Neuronal stem cell (in vitro differentiated cells): ENCODE data around the gene SPAG8.

ENCODE experiments used
- DNase-seq: peaks from one replicate; pipeline ENCODE4 v3.0.0-alpha.2; 2013; ENCODE audit warnings: low spot score
- H2AFZ ChIP-seq: one replicate; pipeline ENCODE4 v1.6.1; 2013; ENCODE audit warnings: mild to moderate bottlenecking, low read length, inconsistent platforms
- H2AK5ac ChIP-seq: 2 replicates; pipeline ENCODE4 v1.6.1; 2013; ENCODE audit warnings: low read depth, mild to moderate bottlenecking, inconsistent platforms, low read length, moderate library complexity, mixed read lengths
- H2BK120ac ChIP-seq: 2 replicates; pipeline ENCODE4 v1.6.1; 2013; ENCODE audit warnings: low read depth, mild to moderate bottlenecking, inconsistent platforms, low read length, moderate library complexity, mixed read lengths
- H2BK12ac ChIP-seq: one replicate; pipeline ENCODE4 v1.6.1; 2013; ENCODE audit warnings: low read length, inconsistent platforms
- H2BK15ac ChIP-seq: 2 replicates; pipeline ENCODE4 v1.6.1; 2013; ENCODE audit warnings: mild to moderate bottlenecking, low read length, inconsistent platforms, mixed read lengths
- H2BK5ac ChIP-seq: one replicate; pipeline ENCODE4 v1.6.1; 2013; ENCODE audit warnings: inconsistent platforms, mild to moderate bottlenecking, low read length, moderate library complexity
- H3K14ac ChIP-seq: one replicate; pipeline ENCODE4 v1.6.1; 2013; ENCODE audit warnings: low read length, inconsistent platforms
- H3K18ac ChIP-seq: 2 replicates; pipeline ENCODE4 v1.6.1; 2013; ENCODE audit warnings: low read length, inconsistent platforms
- H3K23ac ChIP-seq: 2 replicates; pipeline ENCODE4 v1.6.1; 2013; ENCODE audit warnings: low read depth, mild to moderate bottlenecking, mixed read lengths, low read length, inconsistent platforms; ENCODE audit not compliant: poor library complexity
- H3K27ac ChIP-seq: replicated peaks from 3 replicates; pipeline ENCODE4 v1.5.1; 2013; ENCODE audit warnings: low read length, inconsistent platforms
- H3K27me3 ChIP-seq, 3 experiments: 2 replicates each; pipeline ENCODE4 v1.6.1; 2013; ENCODE audit warnings: low read length in 3 of 3, mild to moderate bottlenecking in 2 of 3, inconsistent platforms in 1 of 3, low read depth in 1 of 3, mixed read lengths in 1 of 3, moderate library complexity in 1 of 3; ENCODE audit not compliant: control insufficient read depth in 3 of 3, insufficient read depth in 3 of 3
- H3K36me3 ChIP-seq, 2 donors: replicated peaks in 1 of 2; 2 replicates each; pipeline ENCODE4 v1.6.1; 2013; ENCODE audit warnings: low read length in 2 of 2; ENCODE audit not compliant: control insufficient read depth in 2 of 2, insufficient read depth in 2 of 2
- H3K4ac ChIP-seq: 2 replicates; pipeline ENCODE4 v1.6.1; 2013; ENCODE audit warnings: inconsistent platforms, mild to moderate bottlenecking, low read length, moderate library complexity
- H3K4me1 ChIP-seq, 2 donors: 1 replicate in 1 of 2; 2 replicates in 1 of 2; pipeline ENCODE4 v1.6.1; 2013; ENCODE audit warnings: low read length in 2 of 2, low read depth in 1 of 2; ENCODE audit not compliant: control insufficient read depth in 2 of 2, insufficient read depth in 1 of 2
- H3K4me2 ChIP-seq: one replicate; pipeline ENCODE4 v1.6.1; 2013; ENCODE audit warnings: mild to moderate bottlenecking, low read length, inconsistent platforms; ENCODE audit not compliant: insufficient read depth, poor library complexity, severe bottlenecking
- H3K4me3 ChIP-seq, 2 donors: 2 replicates each; pipeline ENCODE4 v1.5.1; 2013; ENCODE audit warnings: low read length in 2 of 2, mild to moderate bottlenecking in 2 of 2, inconsistent platforms in 1 of 2, moderate library complexity in 1 of 2
- H3K79me1 ChIP-seq: one replicate; pipeline ENCODE4 v1.6.1; 2013; ENCODE audit warnings: low read depth, mild to moderate bottlenecking, inconsistent platforms, low read length, moderate library complexity
- H3K9ac ChIP-seq: one replicate; pipeline ENCODE4 v1.6.1; 2013; ENCODE audit warnings: mild to moderate bottlenecking, low read depth, low read length, inconsistent platforms; ENCODE audit not compliant: poor library complexity
- H3K9me3 ChIP-seq, 2 donors: replicated peaks in 1 of 2; 2 replicates each; pipeline versions ENCODE3 to v1.6.1; 2013; ENCODE audit warnings: low read length in 2 of 2, mild to moderate bottlenecking in 2 of 2, inconsistent platforms in 1 of 2, low read depth in 1 of 2, mixed read lengths in 1 of 2, moderate library complexity in 1 of 2; ENCODE audit not compliant: control insufficient read depth in 2 of 2, insufficient read depth in 1 of 2
- H4K8ac ChIP-seq: one replicate; pipeline ENCODE4 v1.6.1; 2013; ENCODE audit warnings: low read depth, mild to moderate bottlenecking, inconsistent platforms, low read length, moderate library complexity
- H4K91ac ChIP-seq: one replicate; pipeline ENCODE4 v1.6.1; 2013; ENCODE audit warnings: low read length, low read depth, mild to moderate bottlenecking, inconsistent platforms; ENCODE audit not compliant: poor library complexity
- WGBS, 2 donors: extraction: QIAGEN DNeasy Blood & Tissue Kit; methylation state at CpG; one replicate each; pipeline ENCODE4 v1.1.7; 2013; ENCODE audit warnings: missing lambda C conversion rate in 2 of 2, mixed read lengths in 1 of 2; ENCODE audit not compliant: insufficient read length in 2 of 2, insufficient replicate concordance in 1 of 2; ENCODE audit errors: extremely low coverage in 2 of 2; 5-methylcytosine and 5-hydroxymethylcytosine counted together

SPAG8 gene

GRCh38 chr9:35792024-35792813 is 19.8 kb downstream of the SPAG8 start:
- Histone ChIP-seq H4K8ac (no peak overlapping the region), H3K4me1 (peaks cover 6 to 7% of the 10 kb centered on the region in 2 donors), H3K9ac (peak overlapping the region; percentile 53), H2AK5ac (peak overlapping the region; percentile 91), H3K23ac (peak overlapping the region; percentile 80), H3K14ac (peak overlapping the region; percentile 48), H2BK5ac (peak overlapping the region; percentile 70), H3K4ac (peak overlapping the region; percentile 78), H3K18ac (peak overlapping the region; percentile 60), H3K27ac (no peak overlapping the region), H3K79me1 (peaks cover 2% of the 10 kb centered on the region), H2BK12ac (peak overlapping the region; percentile 77), H3K9me3 (no peaks in the 10 kb centered on the region), H2BK120ac (no peak overlapping the region), H2BK15ac (no peak overlapping the region), H4K91ac (peak overlapping the region; percentile 89), H2AFZ (no peak overlapping the region), H3K36me3 (peaks cover 0 to 4% of the 10 kb centered on the region in 2 donors), H3K4me2 (peak overlapping the region; percentile 75), H3K4me3 (no peak overlapping the region), H3K27me3 (peaks cover 0 to 19% (median 0%) of the 10 kb centered on the region in 3 experiments)
- no CpG with 5 or more reads among the region's 34 CpGs for WGBS, 2 donors
- DNase-seq, result no peak

DNA sequence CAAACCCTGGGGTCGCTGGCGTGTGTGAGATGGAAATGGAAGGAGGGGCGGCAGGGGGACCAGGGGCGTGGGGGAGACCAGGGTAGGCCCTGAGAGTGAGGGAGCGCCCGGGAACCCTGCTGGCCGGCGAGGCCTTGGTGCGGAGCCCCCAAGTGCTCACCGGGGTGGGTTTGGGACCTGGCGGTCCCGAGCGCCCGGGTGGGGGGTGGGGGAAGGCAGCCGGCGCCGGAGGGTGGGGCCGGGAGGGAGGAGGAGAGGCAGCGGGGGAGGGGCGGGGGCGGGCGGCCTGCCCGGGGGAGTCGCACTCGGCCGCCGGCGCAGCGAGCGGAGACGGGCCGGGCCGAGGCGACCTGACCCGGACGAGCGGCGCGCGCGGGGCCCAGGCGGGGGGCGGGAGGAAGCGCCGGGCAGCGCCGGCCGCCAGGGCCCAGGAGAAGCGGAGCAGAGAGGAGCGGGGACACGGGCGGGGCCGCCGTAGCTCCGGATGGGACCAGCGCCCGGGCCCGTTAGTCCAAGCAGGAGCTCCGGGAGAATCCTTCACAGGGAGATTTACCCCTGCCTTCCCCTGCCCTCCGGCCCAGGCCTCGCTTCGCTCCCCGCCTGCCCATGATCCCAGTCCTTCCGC is 20.7 kb downstream of the SPAG8 start, which contains the start of gene NPR2:
Gene NPR2, plus strand, starts transcription at position 295 of the 625 bp plus-strand sequence. CDS start 818 bp downstream, outside the sequence.
- H3K14ac ChIP-seq, result peak within 1 kb of the TSS; percentile 63
- H2BK120ac ChIP-seq, result no peak within 1 kb of the TSS
- peak within 1 kb of the TSS; percentile 89 for H4K91ac ChIP-seq
- no peak for DNase-seq
- H3K4me2 ChIP-seq, result peak within 1 kb of the TSS; percentile 75
- peak within 1 kb of the TSS; percentile 93 for H2BK15ac ChIP-seq
- H2AFZ ChIP-seq, result peak within 1 kb of the TSS; percentile 89
- peak within 1 kb of the TSS; percentile 97 for H3K18ac ChIP-seq
- no peak within 1 kb of the TSS for H3K27ac ChIP-seq
- peak within 1 kb of the TSS; percentile 91 for H2AK5ac ChIP-seq
- no peaks in the 10 kb centered on the region for H3K9me3 ChIP-seq
- WGBS, 2 donors, result no CpG with 5 or more reads among the region's 64 CpGs
- peak within 1 kb of the TSS; percentile 94 for H3K9ac ChIP-seq
- H3K4me3 ChIP-seq, result peak within 1 kb of the TSS in 1 of 2 donors; percentile 76
- peak within 1 kb of the TSS; percentile 80 for H3K23ac ChIP-seq
- no peak within 1 kb of the TSS for H4K8ac ChIP-seq
- peaks cover 2% of the 10 kb centered on the region for H3K79me1 ChIP-seq
- peaks cover 0 to 19% (median 0%) of the 10 kb centered on the region in 3 experiments for H3K27me3 ChIP-seq
- H3K4me1 ChIP-seq, result peaks cover 6 to 7% of the 10 kb centered on the region in 2 donors
- peak within 1 kb of the TSS; percentile 70 for H2BK5ac ChIP-seq
- peaks cover 0 to 4% of the 10 kb centered on the region in 2 donors for H3K36me3 ChIP-seq
- peak within 1 kb of the TSS; percentile 78 for H3K4ac ChIP-seq
- peak within 1 kb of the TSS; percentile 77 for H2BK12ac ChIP-seq

DNA sequence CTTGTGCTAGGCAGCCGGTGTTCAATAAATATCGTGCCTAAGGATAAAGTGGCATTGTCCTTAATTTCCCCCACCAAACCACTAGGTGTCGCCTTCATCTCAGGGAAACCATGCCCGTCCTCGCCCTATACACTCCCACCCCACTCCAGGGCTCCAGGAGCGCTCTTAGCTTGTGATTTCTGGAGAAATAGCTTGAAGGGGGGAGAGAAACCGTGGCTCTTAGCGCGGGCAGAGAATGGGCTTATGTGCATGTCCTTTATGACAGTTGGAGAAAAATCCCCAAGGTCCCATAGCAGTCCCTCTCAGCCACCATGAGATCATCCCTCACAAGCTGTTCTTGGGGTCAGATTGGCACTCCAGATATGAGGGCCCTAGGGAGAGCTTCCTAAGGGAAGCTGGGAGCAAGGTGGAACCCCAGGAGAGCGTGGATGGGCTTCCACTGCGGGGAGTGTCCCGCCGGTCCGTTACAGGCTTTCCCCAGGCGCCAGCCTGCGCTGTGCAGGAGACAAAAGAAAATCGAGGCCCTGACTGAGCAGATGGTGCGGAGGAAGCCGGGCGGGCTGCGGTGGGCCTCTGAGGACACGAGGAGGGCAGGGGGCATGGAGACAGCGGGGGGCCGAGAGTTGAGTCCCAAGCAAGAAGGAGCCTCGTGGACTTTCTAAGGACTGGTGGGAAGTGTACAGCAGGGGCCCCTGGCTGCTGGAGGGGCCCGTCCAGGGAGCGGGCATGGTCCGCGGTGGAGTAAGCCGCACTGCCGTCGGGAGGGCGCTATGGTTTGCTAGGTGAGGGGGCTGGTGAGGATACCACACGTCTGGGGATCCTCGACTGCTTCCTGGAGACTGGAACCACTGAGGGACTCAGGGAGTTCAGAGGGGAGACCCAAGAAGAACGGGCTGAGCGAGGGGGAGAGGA is 21.4 kb downstream of the SPAG8 start:
- Histone ChIP-seq H2AK5ac (peak overlapping the region; percentile 64), H2BK15ac (peak overlapping the region; percentile 93), H3K27me3 (peaks cover 0 to 14% (median 0%) of the 10 kb centered on the region in 3 experiments), H2AFZ (peak overlapping the region; percentile 89), H2BK12ac (no peak overlapping the region), H4K91ac (no peak overlapping the region), H3K27ac (no peak overlapping the region), H3K23ac (no peak overlapping the region), H3K4me1 (peaks cover 6 to 7% of the 10 kb centered on the region in 2 donors), H2BK5ac (no peak overlapping the region), H3K79me1 (peaks cover 2% of the 10 kb centered on the region), H3K9me3 (no peaks in the 10 kb centered on the region), H3K36me3 (peaks cover 0 to 4% of the 10 kb centered on the region in 2 donors), H3K14ac (no peak overlapping the region), H3K18ac (peak overlapping the region; percentile 90), H3K9ac (peak overlapping the region; percentile 51), H3K4ac (no peak overlapping the region), H2BK120ac (no peak overlapping the region), H3K4me3 (no peak overlapping the region), H3K4me2 (no peak overlapping the region), H4K8ac (no peak overlapping the region)
- peak; percentile 71 for DNase-seq
- no CpG with 5 or more reads among the region's 37 CpGs for WGBS, 2 donors
